ENCODE measurements around the gene PLCD3. TPM values are rescaled to one million over a fixed set of nuclear protein-coding genes. Genes with fewer than 3 reads are reported as not detected.

Gene PLCD3
- total and polyA plus RNA-seq, 10 donors = 1.5 to 9.9 (median 6.3) TPM

GRCh38 chr17:45161288-45162024 is 29.1 kb upstream of the PLCD3 start, which contains the start of gene HEXIM2:
Gene HEXIM2 (plus strand): TSS chr17:45161875. CDS start chr17:45162794, 919 bp downstream.
- peak; percentile 99 for DNase-seq
- 0 to 3% (median 1%) methylated on average over 37 to 53 of the region's 53 CpGs for WGBS, 5 donors
- Histone ChIP-seq H3K4me1 (peaks cover 36 to 67% (median 44%) of the 10 kb centered on the region in 6 donors), H3K36me3 (peaks cover 0 to 27% (median 0%) of the 10 kb centered on the region in 6 donors), H3K9me3 (no peaks in the 10 kb centered on the region), H3K27me3 (replicated peaks in 1 of 7) (no peaks in the 10 kb centered on the region), H3K27ac (peak within 1 kb of the TSS; percentile 99 to 100 (median 100)), H3K4me3 (peak within 1 kb of the TSS; percentile 59 to 96 (median 73))
- intact Hi-C loops (cut with DNase I; ENCODE audit: low total_unique reads) = no loop called here
- TF ChIP-seq POLR2AphosphoS5 (IDR thresholded peaks at IDR 0.05) = peak; percentile 98
- TF ChIP-seq CTCF (IDR thresholded peaks at IDR 0.05 in 8 of 11, conservative IDR thresholded peaks at IDR 0.05 in 3 of 11) = peak in 3 of 11 experiments; percentile 10 to 22 (median 11)
- TF ChIP-seq POLR2A (IDR thresholded peaks at IDR 0.05) = peak; percentile 63 to 87 (median 83)

- WGBS, 5 donors = 0 to 1% (median 0%) methylated on average over 24 to 48 of the region's 48 CpGs
- intact Hi-C loops (cut with DNase I; ENCODE audit: low total_unique reads) = no loop called here
- H3K27me3 ChIP-seq (replicated peaks in 1 of 7) = no peaks in the 10 kb centered on the region
- peaks cover 36 to 75% (median 45%) of the 10 kb centered on the region in 6 donors for H3K4me1 ChIP-seq
- H3K27ac ChIP-seq = peak overlapping the region; percentile 99 to 100 (median 100)
- no peaks in the 10 kb centered on the region for H3K9me3 ChIP-seq
- peak in 3 of 11 experiments; percentile 8 to 33 (median 30) for TF ChIP-seq CTCF (IDR thresholded peaks at IDR 0.05 in 8 of 11, conservative IDR thresholded peaks at IDR 0.05 in 3 of 11)
- TF ChIP-seq POLR2AphosphoS5 (IDR thresholded peaks at IDR 0.05) = no peak
- peak in 1 of 3 donors; percentile 17 for TF ChIP-seq POLR2A (IDR thresholded peaks at IDR 0.05)
- peak; percentile 93 for DNase-seq
- peak overlapping the region; percentile 59 to 96 (median 73) for H3K4me3 ChIP-seq
- H3K36me3 ChIP-seq = peaks cover 0 to 32% (median 0%) of the 10 kb centered on the region in 6 donors
Measured at GRCh38 chr17:45160447-45161287, 28.4 kb upstream of the PLCD3 start.

- TF ChIP-seq CTCF (IDR thresholded peaks at IDR 0.05 in 8 of 11, conservative IDR thresholded peaks at IDR 0.05 in 3 of 11) (no peak), POLR2AphosphoS5 (IDR thresholded peaks at IDR 0.05) (no peak), POLR2A (IDR thresholded peaks at IDR 0.05) (no peak)
- H3K4me3 ChIP-seq = no peak overlapping the region
- H3K27ac ChIP-seq = peak overlapping the region in 1 of 8 donors; percentile 48
- intact Hi-C loops (cut with DNase I; ENCODE audit: low total_unique reads) = no loop called here
- no peaks in the 10 kb centered on the region for H3K9me3 ChIP-seq
- H3K4me1 ChIP-seq = peaks cover 40 to 94% (median 57%) of the 10 kb centered on the region in 6 donors
- H3K27me3 ChIP-seq (replicated peaks in 1 of 7) = no peaks in the 10 kb centered on the region
- 61 to 76% (median 70%) methylated on average over 3 of the region's 3 CpGs for WGBS, 5 donors
- H3K36me3 ChIP-seq = peaks cover 0 to 41% (median 0%) of the 10 kb centered on the region in 6 donors
- DNase-seq = no peak
Measured at GRCh38 chr17:45156242-45156641, 23.9 kb upstream of the PLCD3 start.
